PC-3 (cell line): ENCODE data around the gene CRLF1. TPM values are rescaled to one million over a fixed set of nuclear protein-coding genes. Genes with fewer than 3 reads are reported as not detected.

Experiments
- ATAC-seq: fragments of 200-7000 bp; cut with Tn5 transposase; 2 replicates; pipeline ENCODE4 v1.9.1; 2020; ENCODE audit warnings: mild to moderate bottlenecking, moderate library complexity
- Bru-seq: library from RNA; stranded (reverse); fragments of 400-500 nt; gene quantifications from one replicate; lab custom pipeline; 2021; lab: Mats Ljungman, UMichigan
- BruChase-seq, 2 experiments: library from RNA; stranded (reverse); fragments of 400-500 nt; gene quantifications; one replicate each; lab custom pipeline; 2021; lab: Mats Ljungman, UMichigan
- BruUV-seq: library from RNA; stranded (reverse); fragments of 400-500 nt; replicated peaks from 2 replicates; lab custom pipeline; 2021; lab: Mats Ljungman, UMichigan
- CTCF ChIA-PET: fragments of 300-600 bp; sonication (Branson Sonifier 250); formaldehyde crosslinking; loops from one replicate; lab custom pipeline; 2022; ENCODE audit warnings: antibody characterized with exemption; lab: Charles Lee
- POLR2A ChIA-PET: fragments of 300-600 bp; sonication (Branson Sonifier 250); formaldehyde crosslinking; loops from one replicate; lab custom pipeline; 2022; ENCODE audit warnings: antibody characterized with exemption; ENCODE audit not compliant: unreplicated experiment; lab: Charles Lee
- DNase-seq: peaks from one replicate; pipeline ENCODE4 v3.0.0-alpha.2; 2015
- H2AFZ ChIP-seq: fragments of 300-600 bp; sonication (generic); 2 replicates; pipeline ENCODE4 v1.6.0; 2016; ENCODE audit warnings: antibody characterized with exemption, low read length
- H3F3A ChIP-seq: fragments of 300-600 bp; sonication (generic); one replicate; pipeline ENCODE4 v1.6.0; 2017; ENCODE audit warnings: antibody characterized with exemption, low read length, control low read depth, mild to moderate bottlenecking; ENCODE audit not compliant: unreplicated experiment
- H3K27ac ChIP-seq: fragments of 300-600 bp; sonication (generic); 2 replicates; pipeline ENCODE4 v1.5.1; 2016; ENCODE audit warnings: mild to moderate bottlenecking, low read length
- H3K27me3 ChIP-seq: fragments of 300-600 bp; sonication (generic); 2 replicates; pipeline ENCODE4 v1.6.1; 2016; ENCODE audit warnings: low read length, mixed read lengths
- H3K36me3 ChIP-seq: fragments of 300-600 bp; sonication (generic); 2 replicates; pipeline ENCODE4 v1.6.1; 2016; ENCODE audit warnings: low read depth, mixed run types, low read length, mixed read lengths
- H3K4me1 ChIP-seq: fragments of 300-600 bp; sonication (generic); 2 replicates; pipeline ENCODE4 v1.5.1; 2016; ENCODE audit warnings: low read length; ENCODE audit not compliant: insufficient read depth
- H3K4me2 ChIP-seq: fragments of 300-600 bp; sonication (generic); 2 replicates; pipeline ENCODE4 v1.6.0; 2016; ENCODE audit warnings: low read length
- H3K4me3 ChIP-seq: fragments of 300-600 bp; sonication (generic); 2 replicates; pipeline ENCODE4 v1.5.1; 2016; ENCODE audit warnings: mild to moderate bottlenecking, low read length, mixed read lengths
- H3K79me2 ChIP-seq: fragments of 300-600 bp; sonication (generic); 2 replicates; pipeline ENCODE4 v1.6.1; 2017; ENCODE audit warnings: low read length, mixed read lengths
- H3K9ac ChIP-seq: fragments of 300-600 bp; sonication (generic); 2 replicates; pipeline ENCODE4 v1.6.0; 2016; ENCODE audit warnings: mild to moderate bottlenecking, low read length
- H3K9me2 ChIP-seq: fragments of 300-600 bp; sonication (generic); replicated peaks from 2 replicates; pipeline ENCODE4 v1.6.1; 2016; ENCODE audit warnings: mixed run types, low read length, mixed read lengths
- H3K9me3 ChIP-seq: fragments of 300-600 bp; sonication (generic); 2 replicates; pipeline ENCODE4 v1.6.1; 2016; ENCODE audit warnings: low read length, mixed read lengths
- H4K20me1 ChIP-seq: fragments of 300-600 bp; sonication (generic); 2 replicates; pipeline ENCODE4 v1.6.1; 2016; ENCODE audit warnings: low read length, mixed read lengths
- CTCF ChIP-seq: fragments of 300-600 bp; sonication (generic); conservative IDR thresholded peaks from 2 replicates; pipeline ENCODE4 v1.5.1; 2017; ENCODE audit warnings: antibody characterized with exemption, low read depth, mild to moderate bottlenecking, low read length
- EZH2 ChIP-seq: fragments of 300-600 bp; sonication (generic); IDR thresholded peaks from one replicate; pipeline ENCODE4 v1.6.1; 2017; ENCODE audit warnings: antibody characterized with exemption, mild to moderate bottlenecking, low read length; ENCODE audit not compliant: unreplicated experiment
- EZH2phosphoT487 ChIP-seq: fragments of 300-600 bp; sonication (generic); IDR thresholded peaks from 2 replicates; pipeline ENCODE4 v1.6.1; 2018; ENCODE audit warnings: mild to moderate bottlenecking, antibody characterized with exemption, low read length, borderline replicate concordance
- intact Hi-C: fragments of 100-400 bp; cut with micrococcal nuclease; formaldehyde crosslinking; loops from 2 replicates; pipeline ENCODE4 v1.9.0; 2023
- long read RNA-seq: library from polyadenylated mRNA; unstranded; transcript quantifications from one replicate; pipeline ENCODE4 v2.0.0, GENCODE V29; 2021; ENCODE audit not compliant: unreplicated experiment
- total RNA-seq: library from RNA; depleted of rRNA; stranded (reverse); fragments of >200 nt; gene quantifications from 2 replicates; pipeline ENCODE4 v1.2.3, GENCODE V29; 2014; rRNA removed

The CRLF1 gene
- total RNA-seq (0.23 and 2.6 TPM in 2 replicates), Bru-seq, nascent RNA (percentile 17 among the genes with signal in this experiment), BruChase-seq, experiment 1, labeled RNA remaining after a 6-hour chase (percentile 11 among the genes with signal in this experiment), BruChase-seq, experiment 2, labeled RNA remaining after a 2-hour chase (not detected)
- long read RNA-seq, partial matches to known transcripts: 0 of 23 reads
- long read RNA-seq, other reads (novel, unspliced or antisense): 23 of 23 reads

DNA sequence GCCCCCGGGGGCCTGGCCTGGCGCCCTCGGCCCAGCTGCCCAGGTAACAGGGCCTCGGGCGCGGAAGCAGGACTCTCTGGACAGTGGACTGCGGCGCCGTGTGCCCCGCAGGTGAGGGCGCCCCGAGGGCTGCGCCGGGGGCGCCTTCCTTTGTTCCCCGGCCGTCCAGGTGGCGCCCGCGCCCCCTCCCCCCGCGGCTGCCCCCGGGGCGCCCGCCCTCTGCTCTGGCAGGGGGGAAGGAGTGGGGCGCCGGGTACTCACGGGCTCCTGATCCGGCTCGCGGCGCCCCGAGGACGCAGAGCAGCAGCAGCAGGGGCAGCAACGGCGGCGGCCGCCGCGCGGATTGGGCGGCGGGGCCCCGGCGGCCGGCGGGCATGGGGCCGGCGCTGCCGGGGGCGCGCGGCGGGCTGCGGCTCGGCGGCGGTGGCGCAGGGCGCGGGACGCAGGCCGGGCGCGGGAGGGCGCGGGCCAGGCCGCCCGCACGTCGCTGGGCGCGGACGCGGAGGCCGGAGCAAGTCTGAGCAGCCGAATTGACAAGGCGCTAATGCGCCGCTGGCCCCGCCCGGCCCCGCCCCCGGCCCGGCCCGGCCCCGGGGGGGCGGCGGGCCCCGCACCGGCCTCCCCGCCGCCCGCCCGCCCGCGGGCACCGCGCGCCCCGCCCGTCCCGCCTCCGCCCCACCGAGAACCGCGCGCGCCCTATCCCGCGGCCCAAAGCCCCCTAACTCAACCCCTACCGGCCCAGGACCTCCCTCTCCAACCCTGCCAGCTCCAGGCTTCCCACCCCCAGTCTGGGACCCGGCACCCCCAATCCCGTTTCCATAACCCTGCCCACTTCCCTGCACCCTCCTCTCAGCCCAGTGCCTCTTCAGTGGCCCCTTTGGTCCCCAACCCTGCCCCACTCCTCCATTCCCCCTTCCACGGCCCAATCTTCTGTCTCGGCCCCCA lies at the start of gene CRLF1:
CRLF1 (minus strand) TSS at position 519 of the 945 bp plus-strand sequence; CDS start at position 376, 143 bp downstream.
- intact Hi-C loops: loop anchor here (10.0 kb wide), 1 partner anchor 168 kb away; no protein-coding TSS in a partner anchor
- H3K4me1 ChIP-seq: no peaks in the 10 kb centered on the region; the same call in 1 of the 2 replicates
- no peaks in the 10 kb centered on the region for H3K9me2 ChIP-seq
- H2AFZ ChIP-seq: no peak within 1 kb of the TSS
- no peak for DNase-seq
- CTCF ChIA-PET: no interaction called here
- no peak within 1 kb of the TSS for H3K4me3 ChIP-seq
- H4K20me1 ChIP-seq: no peaks in the 10 kb centered on the region
- no peaks in the 10 kb centered on the region for H3K79me2 ChIP-seq
- no peak for ATAC-seq
- no peaks in the 10 kb centered on the region for H3K9me3 ChIP-seq
- H3K27ac ChIP-seq: no peak within 1 kb of the TSS
- H3K9ac ChIP-seq: no peak within 1 kb of the TSS
- POLR2A ChIA-PET: no interaction called here
- H3K27me3 ChIP-seq: peaks cover 67% of the 10 kb centered on the region
- H3K36me3 ChIP-seq: no peaks in the 10 kb centered on the region
- H3K4me2 ChIP-seq: peak within 1 kb of the TSS; percentile 51; the same call in 1 of the 2 replicates
- H3F3A ChIP-seq: peaks cover 5% of the 10 kb centered on the region
- BruUV-seq: no TSS peak
- TF ChIP-seq EZH2phosphoT487: no peak

- H3K79me2 ChIP-seq: no peaks in the 10 kb centered on the region
- no peaks in the 10 kb centered on the region for H3K27me3 ChIP-seq
- no peak overlapping the region for H3K9ac ChIP-seq
- H3F3A ChIP-seq: no peaks in the 10 kb centered on the region
- TF ChIP-seq CTCF: no peak
- no peak for TF ChIP-seq EZH2phosphoT487
- no peak for TF ChIP-seq EZH2
- H3K4me2 ChIP-seq: no peak overlapping the region
- no peaks in the 10 kb centered on the region for H3K4me1 ChIP-seq
- BruUV-seq: no TSS peak
- H3K27ac ChIP-seq: no peak overlapping the region
- H2AFZ ChIP-seq: no peak overlapping the region
- no peak overlapping the region for H3K4me3 ChIP-seq
- DNase-seq: no peak
- H4K20me1 ChIP-seq: no peaks in the 10 kb centered on the region
- intact Hi-C loops: no loop called here
- H3K9me3 ChIP-seq: no peaks in the 10 kb centered on the region
- POLR2A ChIA-PET: no interaction called here
- CTCF ChIA-PET: no interaction called here
- H3K9me2 ChIP-seq: no peaks in the 10 kb centered on the region
- no peaks in the 10 kb centered on the region for H3K36me3 ChIP-seq
- ATAC-seq: no peak
These were observed 48.7 kb upstream of the CRLF1 start for GRCh38 chr19:18655173-18655844.

GRCh38 chr19:18654469-18654868 lies 47.9 kb upstream of the CRLF1 start:
- Histone ChIP-seq H3K4me2 (no peak overlapping the region), H3K27me3 (no peaks in the 10 kb centered on the region), H3K4me1 (no peaks in the 10 kb centered on the region), H2AFZ (no peak overlapping the region), H3K27ac (no peak overlapping the region), H3K9me3 (no peaks in the 10 kb centered on the region), H3K9me2 (no peaks in the 10 kb centered on the region), H4K20me1 (no peaks in the 10 kb centered on the region), H3K9ac (no peak overlapping the region), H3K36me3 (no peaks in the 10 kb centered on the region), H3F3A (no peaks in the 10 kb centered on the region), H3K4me3 (no peak overlapping the region), H3K79me2 (no peaks in the 10 kb centered on the region)
- BruUV-seq: no TSS peak
- TF ChIP-seq EZH2 (no peak), EZH2phosphoT487 (no peak), CTCF (no peak)
- ATAC-seq: no peak
- ChIA-PET CTCF (no interaction called here), POLR2A (no interaction called here)
- intact Hi-C loops: no loop called here
- no peak for DNase-seq
